ENCODE data around the gene CELSR1.

GRCh38 chr22:46402505-46402904 lies 134.9 kb downstream of the CELSR1 start:
- TF ChIP-seq POLR2A (IDR thresholded peaks at IDR 0.05) (no peak), CTCF (IDR thresholded peaks at IDR 0.05 in 8 of 11, conservative IDR thresholded peaks at IDR 0.05 in 3 of 11) (no peak), POLR2AphosphoS5 (IDR thresholded peaks at IDR 0.05) (no peak)

All from spleen (tissue), 7 donors.